ENCODE data around the gene ADAMTS16.

- TF ChIP-seq ETS1 (IDR thresholded peaks at IDR 0.05) = no peak
- no peak for TF ChIP-seq JUNB (IDR thresholded peaks at IDR 0.05; ENCODE audit: unreplicated experiment)
- no peak for TF ChIP-seq POLR2AphosphoS5 (IDR thresholded peaks at IDR 0.05; ENCODE audit: low read depth)
- TF ChIP-seq, protein P1, sequence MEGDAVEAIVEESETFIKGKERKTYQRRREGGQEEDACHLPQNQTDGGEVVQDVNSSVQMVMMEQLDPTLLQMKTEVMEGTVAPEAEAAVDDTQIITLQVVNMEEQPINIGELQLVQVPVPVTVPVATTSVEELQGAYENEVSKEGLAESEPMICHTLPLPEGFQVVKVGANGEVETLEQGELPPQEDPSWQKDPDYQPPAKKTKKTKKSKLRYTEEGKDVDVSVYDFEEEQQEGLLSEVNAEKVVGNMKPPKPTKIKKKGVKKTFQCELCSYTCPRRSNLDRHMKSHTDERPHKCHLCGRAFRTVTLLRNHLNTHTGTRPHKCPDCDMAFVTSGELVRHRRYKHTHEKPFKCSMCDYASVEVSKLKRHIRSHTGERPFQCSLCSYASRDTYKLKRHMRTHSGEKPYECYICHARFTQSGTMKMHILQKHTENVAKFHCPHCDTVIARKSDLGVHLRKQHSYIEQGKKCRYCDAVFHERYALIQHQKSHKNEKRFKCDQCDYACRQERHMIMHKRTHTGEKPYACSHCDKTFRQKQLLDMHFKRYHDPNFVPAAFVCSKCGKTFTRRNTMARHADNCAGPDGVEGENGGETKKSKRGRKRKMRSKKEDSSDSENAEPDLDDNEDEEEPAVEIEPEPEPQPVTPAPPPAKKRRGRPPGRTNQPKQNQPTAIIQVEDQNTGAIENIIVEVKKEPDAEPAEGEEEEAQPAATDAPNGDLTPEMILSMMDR (conservative IDR thresholded peaks at IDR 0.05; ENCODE audit: low read depth in 2 of 2) = no peak
- no peak for TF ChIP-seq EZH2phosphoT487 (IDR thresholded peaks at IDR 0.05; ENCODE audit: unreplicated experiment)
- no peak for TF ChIP-seq EZH2 (IDR thresholded peaks at IDR 0.05; ENCODE audit: low read depth, unreplicated experiment)
- TF ChIP-seq ZNF114 (CRISPR knock-in tag; IDR thresholded peaks at IDR 0.05) = no peak
- TF ChIP-seq REST (IDR thresholded peaks at IDR 0.05; ENCODE audit: unreplicated experiment) = peak; percentile 45
- TF ChIP-seq ZNF331 (CRISPR knock-in tag; IDR thresholded peaks at IDR 0.05; ENCODE audit: low read depth) = no peak
- TF ChIP-seq NANOG (IDR thresholded peaks at IDR 0.05; ENCODE audit: borderline replicate concordance) = no peak
- no peak for TF ChIP-seq CREB1 (CRISPR knock-in tag; IDR thresholded peaks at IDR 0.05; ENCODE audit: low read depth)
- no peak for TF ChIP-seq STAT1 (IDR thresholded peaks at IDR 0.05; ENCODE audit: unreplicated experiment)
Observed at GRCh38 chr5:5344606-5345005, 204.5 kb downstream of the ADAMTS16 start.
